Testis (tissue), 2 donors: Measurements from ENCODE around the gene HPS5.
"Not testable (repeated sequence)": the region's sequence is repeated elsewhere in the genome, so short reads cannot be mapped to it uniquely, and the experiment has no call there.

ENCODE experiments used
- CTCF ChIP-seq, 3 experiments: fragments of 450-650 bp in 2 of 3; fragments of 200-600 bp in 1 of 3; sonication (generic) in 1 of 3; IDR thresholded peaks; one replicate each; pipeline ENCODE4 v1.5.1; 2016 to 2019; ENCODE audit warnings: antibody characterized with exemption in 3 of 3, mild to moderate bottlenecking in 2 of 3, moderate library complexity in 1 of 3
- POLR2A ChIP-seq: fragments of 450-650 bp; IDR thresholded peaks from one replicate; pipeline ENCODE4 v1.6.1; 2017; ENCODE audit warnings: antibody characterized with exemption, mild to moderate bottlenecking, moderate library complexity

- not testable (repeated sequence) for TF ChIP-seq CTCF (IDR thresholded peaks at IDR 0.05); POLR2A
Measured at GRCh38 chr11:18269252-18269651, 52.7 kb downstream of the HPS5 start.
